H54 (cell line): ENCODE data around the gene S100A6.
"Not testable (repeated sequence)": the region's sequence is repeated elsewhere in the genome, so short reads cannot be mapped to it uniquely, and the experiment has no call there.

Experiments used
- DNase-seq: peaks from one replicate; pipeline ENCODE4 v3.0.0; 2011; ENCODE audit warnings: low spot score, mixed read lengths; ENCODE audit not compliant: insufficient read length
- FAIRE-seq: peaks from 3 replicates; lab custom pipeline; 2011; peaks lifted over from hg19 to GRCh38; lab: Jason Lieb, UNC
- POLR2A ChIP-seq: IDR thresholded peaks from 2 replicates; pipeline ENCODE4 v1.6.1; 2011; ENCODE audit warnings: low read depth, mild to moderate bottlenecking, low read length

The S100A6 gene

GRCh38 chr1:153536012-153536670, 350 bp upstream of the S100A6 start:
- peak; percentile 55; the same call in 1 of the 2 replicates for TF ChIP-seq POLR2A
- FAIRE-seq (no peak), DNase-seq (peak; percentile 86)

- TF ChIP-seq POLR2A = no peak
- FAIRE-seq = no peak
- DNase-seq = no peak
Observed at GRCh38 chr1:153534925-153535241, 908 bp downstream of the S100A6 start.

GRCh38 chr1:153534226-153534924, 1.4 kb downstream of the S100A6 start:
- DNase-seq (no peak), FAIRE-seq (no peak)
- no peak for TF ChIP-seq POLR2A

- DNase-seq = peak; percentile 91
- FAIRE-seq = no peak
- TF ChIP-seq POLR2A = peak; percentile 75
Observed at GRCh38 chr1:153533689-153534201, 2.0 kb downstream of the S100A6 start.

- DNase-seq (peak; percentile 82), FAIRE-seq (no peak)
- TF ChIP-seq POLR2A = peak; percentile 63
Observed at GRCh38 chr1:153532769-153533599, 2.8 kb downstream of the S100A6 start.

GRCh38 chr1:153532181-153532580, 3.6 kb downstream of the S100A6 start:
- DNase-seq (no peak), FAIRE-seq (no peak)
- no peak for TF ChIP-seq POLR2A

GRCh38 chr1:153531638-153532037, 4.2 kb downstream of the S100A6 start:
- TF ChIP-seq POLR2A = no peak
- FAIRE-seq = no peak
- DNase-seq = no peak

- FAIRE-seq (no peak), DNase-seq (no peak)
- no peak for TF ChIP-seq POLR2A
Observed at GRCh38 chr1:153527683-153528040, 8.1 kb downstream of the S100A6 start.

- FAIRE-seq (no peak), DNase-seq (no peak)
- no peak for TF ChIP-seq POLR2A
Observed at GRCh38 chr1:153527023-153527682, 8.6 kb downstream of the S100A6 start.

- FAIRE-seq = no peak
- TF ChIP-seq POLR2A = no peak
- DNase-seq = no peak
Observed at GRCh38 chr1:153526132-153526543, 9.7 kb downstream of the S100A6 start.

- TF ChIP-seq POLR2A = no peak
- FAIRE-seq (no peak), DNase-seq (no peak)
Observed at GRCh38 chr1:153525088-153525728, 10.6 kb downstream of the S100A6 start.

GRCh38 chr1:153522353-153523048, 13.3 kb downstream of the S100A6 start:
- not testable (repeated sequence) for FAIRE-seq

GRCh38 chr1:153521808-153522207, 14.0 kb downstream of the S100A6 start:
- not testable (repeated sequence) for FAIRE-seq, DNase-seq

More at GRCh38 chr1:153522353-153523048, 13.3 kb downstream of the S100A6 start:
- DNase-seq = not testable (repeated sequence)
